K562 (cell line): Measurements from ENCODE around the gene PPP3CA. TPM values are rescaled to one million over a fixed set of nuclear protein-coding genes. Genes with fewer than 3 reads are reported as not detected.

ENCODE experiments used
- ATAC-seq: fragments of 200-7000 bp; cut with Tn5 transposase; 3 replicates; pipeline ENCODE4 v1.9.1; 2020; ENCODE audit warnings: moderate library complexity
- BruUV-seq: library from RNA; stranded (reverse); fragments of 400-500 nt; replicated peaks from 2 replicates; lab custom pipeline; 2021; lab: Mats Ljungman, UMichigan
- CTCF ChIA-PET: fragments of 300-600 bp; formaldehyde crosslinking; extraction: SDS; loops from one replicate; lab custom pipeline; 2021; ENCODE audit warnings: low intra/inter-chr PET ratio; lab: Yijun Ruan, JAX
- POLR2A ChIA-PET: fragments of 300-600, 350-650 bp; sonication (Branson Sonifier 250); formaldehyde crosslinking; extraction: SDS; loops from one replicate; lab custom pipeline; 2021; ENCODE audit warnings: antibody characterized with exemption, inconsistent platforms; lab: Yijun Ruan, JAX
- DNase-seq, 4 experiments: peaks; one replicate each; pipeline versions ENCODE4 v3.0.0 to v3.0.0-alpha.2; 2011 to 2018; ENCODE audit warnings: low spot score in 3 of 4, mixed read lengths in 3 of 4; ENCODE audit errors: extremely low read depth in 1 of 4
- FAIRE-seq: peaks from 2 replicates; lab custom pipeline; 2011; peaks lifted over from hg19 to GRCh38; lab: Jason Lieb, UNC
- H2AFZ ChIP-seq: 2 replicates; pipeline ENCODE4 v1.6.0; 2011; ENCODE audit warnings: low read depth, low read length, control low read depth, inconsistent platforms
- H3K27ac ChIP-seq: fragments of 200-600 bp; 3 replicates; pipeline ENCODE4 v1.8.0; 2011; ENCODE audit warnings: low read depth, mild to moderate bottlenecking, control low read depth, inconsistent platforms, low read length, moderate library complexity, mixed read lengths; ENCODE audit errors: extremely low read depth
- H3K27me3 ChIP-seq, 2 experiments: fragments of 300-600 bp in 1 of 2; 2 replicates in 1 of 2; 3 replicates in 1 of 2; pipeline versions ENCODE4 v1.6.0 to v1.8.0; 2011; ENCODE audit warnings: inconsistent platforms in 2 of 2, low read length in 2 of 2, mild to moderate bottlenecking in 1 of 2, mixed read lengths in 1 of 2, moderate library complexity in 1 of 2; ENCODE audit not compliant: control insufficient read depth in 2 of 2, insufficient read depth in 2 of 2
- H3K36me3 ChIP-seq: fragments of 300-600 bp; 3 replicates; pipeline ENCODE4 v1.8.0; 2011; ENCODE audit warnings: mild to moderate bottlenecking, low read length, inconsistent platforms; ENCODE audit not compliant: control insufficient read depth, insufficient read depth
- H3K4me1 ChIP-seq, 2 experiments: fragments of 200-600 bp in 1 of 2; replicated peaks in 1 of 2; 2 replicates in 1 of 2; 3 replicates in 1 of 2; pipeline versions ENCODE4 v1.5.1 to v1.8.0; 2011; ENCODE audit warnings: inconsistent platforms in 2 of 2, low read length in 2 of 2, mild to moderate bottlenecking in 1 of 2, mixed read lengths in 1 of 2, moderate library complexity in 1 of 2; ENCODE audit not compliant: control insufficient read depth in 2 of 2, insufficient read depth in 2 of 2
- H3K4me2 ChIP-seq: 2 replicates; pipeline ENCODE4 v1.6.1; 2011; ENCODE audit warnings: low read length, control low read depth, inconsistent platforms, mixed read lengths; ENCODE audit not compliant: insufficient read depth
- H3K4me3 ChIP-seq: fragments of 200-600 bp; sonication (generic), shearing (Covaris generic); 2 replicates; pipeline ENCODE4 v1.5.1; 2016; ENCODE audit warnings: control low read depth, inconsistent platforms
- H3K79me2 ChIP-seq: fragments of 200-600 bp; 3 replicates; pipeline ENCODE4 v1.8.0; 2011; ENCODE audit warnings: low read length, inconsistent platforms; ENCODE audit not compliant: control insufficient read depth, insufficient read depth
- H3K9ac ChIP-seq, 2 experiments: 2 replicates each; pipeline versions ENCODE4 v1.6.0 to v1.6.1; 2011; ENCODE audit warnings: low read depth in 2 of 2, low read length in 2 of 2, control low read depth in 1 of 2, inconsistent platforms in 1 of 2, mild to moderate bottlenecking in 1 of 2, mixed read lengths in 1 of 2; ENCODE audit not compliant: insufficient read depth in 1 of 2
- H3K9me1 ChIP-seq: one replicate; pipeline ENCODE4 v1.6.0; 2011; ENCODE audit warnings: inconsistent platforms, mild to moderate bottlenecking, low read length, moderate library complexity; ENCODE audit not compliant: control insufficient read depth, insufficient read depth
- H3K9me3 ChIP-seq: replicated peaks from 2 replicates; pipeline ENCODE4 v1.5.1; 2011; ENCODE audit warnings: low read depth, low read length, inconsistent platforms; ENCODE audit not compliant: control insufficient read depth, insufficient read depth
- H4K20me1 ChIP-seq: replicated peaks from 2 replicates; pipeline ENCODE4 v1.6.1; 2011; ENCODE audit warnings: low read length, inconsistent platforms, mixed read lengths; ENCODE audit not compliant: control insufficient read depth, insufficient read depth
- CREM ChIP-seq: IDR thresholded peaks from 2 replicates; pipeline ENCODE4 v1.6.1; 2014; ENCODE audit warnings: antibody characterized with exemption, low read depth
- SFPQ ChIP-seq: fragments of 200-400 bp; formaldehyde crosslinking; IDR thresholded peaks from 2 replicates; pipeline ENCODE4 v1.6.1; 2017; ENCODE audit warnings: mild to moderate bottlenecking, low read depth, low read length, moderate library complexity
- ZNF449 ChIP-seq: fragments of 250-450 bp; sonication (Bioruptor Pico); IDR thresholded peaks from 2 replicates; pipeline ENCODE4 v1.8.0; 2022; ENCODE audit warnings: moderate library complexity, mild to moderate bottlenecking, inconsistent platforms
- ZNF639 ChIP-seq, 2 experiments: fragments of 200-800 bp in 1 of 2; sonication (Bioruptor generic) in 1 of 2; sonication (generic) in 1 of 2; formaldehyde crosslinking in 1 of 2; IDR thresholded peaks in 1 of 2; conservative IDR thresholded peaks in 1 of 2; 2 replicates each; pipeline versions ENCODE4 v1.5.0 to v1.6.1; 2016 to 2020; ENCODE audit warnings: missing compliant biosample characterization in 1 of 2, missing genetic modification characterization in 1 of 2, missing genetic modification reagents in 1 of 2
- WGBS: fragments of 100-300 bp; shearing (Covaris generic); methylation state at CpG from one replicate; pipeline ENCODE4 v1.1.6; 2016; ENCODE audit warnings: low coverage, mixed read lengths; ENCODE audit not compliant: insufficient coverage; ENCODE audit errors: missing lambda C conversion rate; 5-methylcytosine and 5-hydroxymethylcytosine counted together
- in situ Hi-C: fragments of 300-500 bp; cut with MboI; formaldehyde crosslinking; loops from 4 replicates; pipeline ENCODE4 v1.15.0; 2018; ENCODE audit warnings: inconsistent platforms, mixed read lengths
- intact Hi-C: fragments of 100-400 bp; cut with micrococcal nuclease; formaldehyde crosslinking; loops from 2 replicates; pipeline ENCODE4 v1.14.2; 2022
- polyA plus RNA-seq, 8 experiments: library from polyadenylated mRNA; depleted of rRNA in 4 of 8; stranded (reverse) in 5 of 8; unstranded in 3 of 8; fragments of >200 nt; fragmentation: Nextera tagmentation in 2 of 8; fragmentation: Illumina TruSeq in 1 of 8; extraction: Ambion mirVana in 2 of 8; extraction: Trizol in 1 of 8; gene quantifications; 2 replicates each; pipeline versions ENCODE4 v1.2.1 to v1.2.3, GENCODE V29; 2011 to 2014; ENCODE audit warnings: inconsistent platforms in 1 of 8, missing spikeins in 1 of 8
- total RNA-seq, 7 experiments: library from RNA; depleted of rRNA in 6 of 7; stranded (reverse); fragments of >200 nt in 6 of 7; fragmentation: Illumina TruSeq in 2 of 7; extraction: Trizol in 2 of 7; gene quantifications; 2 replicates each; pipeline versions ENCODE4 v1.2.1 to v1.2.3, GENCODE V29; 2011 to 2021; ENCODE audit warnings: low replicate concordance in 1 of 7

Gene PPP3CA
- total and polyA plus RNA-seq, 9 of the 15 experiments (the other 6 are each of a cell fraction or from before 2014, with no cell fraction given): 0.94 to 3.2 (median 1.6) TPM

- no peak for TF ChIP-seq CREM
- TF ChIP-seq ZNF449 (CRISPR knock-in tag): no peak
- no peak for TF ChIP-seq SFPQ
- no peak for TF ChIP-seq ZNF639 (CRISPR knock-in tag; conservative IDR thresholded peaks at IDR 0.05 in 1 of 2, IDR thresholded peaks at IDR 0.05 in 1 of 2)
- Histone ChIP-seq H3K9ac (no peak overlapping the region), H3K27ac (no peak overlapping the region), H3K4me1 (no peaks in the 10 kb centered on the region), H2AFZ (no peak overlapping the region), H3K9me1 (no peaks in the 10 kb centered on the region), H3K27me3 (no peaks in the 10 kb centered on the region), H3K9me3 (0 out of 2 replicates have a peak, but pooled peaks cover 3% of the 10 kb centered on the region), H3K4me3 (no peak overlapping the region), H3K36me3 (no peaks in the 10 kb centered on the region), H4K20me1 (no peaks in the 10 kb centered on the region), H3K4me2 (no peak overlapping the region), H3K79me2 (no peaks in the 10 kb centered on the region)
- ChIA-PET POLR2A (no interaction called here), CTCF (no interaction called here)
- DNase-seq (no peak), FAIRE-seq (no peak), ATAC-seq (no peak)
- WGBS: 0% methylated on average over 2 of the region's 2 CpGs
- in situ Hi-C loops: no loop called here
- intact Hi-C loops: no loop called here
- BruUV-seq: no TSS peak
Measured at GRCh38 chr4:101078950-101079349, 268.4 kb downstream of the PPP3CA start.
